RWPE1 (cell line): Measurements from ENCODE around the gene CTSE.
A peak's percentile ranks its signal among the peaks of the same experiment; 100 is the strongest.

ENCODE experiments used
- CTCF ChIA-PET: fragments of 350-600 bp; sonication (Branson Sonifier 250); formaldehyde crosslinking; extraction: SDS; loops from one replicate; lab custom pipeline; 2021; lab: Yijun Ruan, JAX
- POLR2A ChIA-PET: fragments of 400-600 bp; formaldehyde crosslinking; extraction: SDS; loops from one replicate; lab custom pipeline; 2020; ENCODE audit warnings: antibody characterized with exemption; ENCODE audit not compliant: low non-redundant PET; lab: Yijun Ruan, JAX
- DNase-seq: peaks from one replicate; pipeline ENCODE4 v3.0.0; 2012; ENCODE audit warnings: low spot score
- H3K27ac ChIP-seq: fragments of 450-650 bp; 2 replicates; pipeline ENCODE4 v1.5.1; 2017
- TF ChIP-seq, protein P1 (sequence below): fragments of 450-650 bp; conservative IDR thresholded peaks from 2 replicates; pipeline ENCODE4 v1.5.1; 2017; ENCODE audit warnings: low read depth, mild to moderate bottlenecking

The CTSE gene

DNA sequence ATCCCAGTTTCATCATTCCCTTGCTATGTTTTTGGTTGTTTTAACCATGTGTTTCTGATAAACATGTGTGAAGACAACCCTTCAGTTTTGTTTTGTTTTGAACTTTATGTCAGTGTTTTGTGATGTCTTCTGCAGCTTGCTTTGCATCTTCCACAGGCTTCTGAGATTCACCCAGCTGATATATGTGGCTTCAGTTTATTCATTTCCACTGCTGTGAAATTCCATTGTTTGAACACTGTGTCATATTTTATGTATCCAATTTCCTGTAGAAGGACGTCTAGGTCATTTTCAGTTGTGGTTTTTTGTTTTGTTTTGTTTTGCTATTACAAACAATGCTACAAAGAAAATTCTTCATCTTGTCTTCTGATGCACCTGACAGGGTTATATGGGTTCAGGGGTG is 53.2 kb downstream of the CTSE start:
- POLR2A ChIA-PET, result interaction anchor here (0.6 kb wide), 1 partner anchor 123 kb away, joined by 3 read pairs; no protein-coding TSS in a partner anchor
- no peak overlapping the region for H3K27ac ChIP-seq
- CTCF ChIA-PET, result interaction anchor here (0.8 to 1.3 kb wide), 2 partner anchors 46 to 136 kb away, joined by 3 read pairs; no protein-coding TSS in a partner anchor
- DNase-seq, result no peak
- TF ChIP-seq, protein P1, sequence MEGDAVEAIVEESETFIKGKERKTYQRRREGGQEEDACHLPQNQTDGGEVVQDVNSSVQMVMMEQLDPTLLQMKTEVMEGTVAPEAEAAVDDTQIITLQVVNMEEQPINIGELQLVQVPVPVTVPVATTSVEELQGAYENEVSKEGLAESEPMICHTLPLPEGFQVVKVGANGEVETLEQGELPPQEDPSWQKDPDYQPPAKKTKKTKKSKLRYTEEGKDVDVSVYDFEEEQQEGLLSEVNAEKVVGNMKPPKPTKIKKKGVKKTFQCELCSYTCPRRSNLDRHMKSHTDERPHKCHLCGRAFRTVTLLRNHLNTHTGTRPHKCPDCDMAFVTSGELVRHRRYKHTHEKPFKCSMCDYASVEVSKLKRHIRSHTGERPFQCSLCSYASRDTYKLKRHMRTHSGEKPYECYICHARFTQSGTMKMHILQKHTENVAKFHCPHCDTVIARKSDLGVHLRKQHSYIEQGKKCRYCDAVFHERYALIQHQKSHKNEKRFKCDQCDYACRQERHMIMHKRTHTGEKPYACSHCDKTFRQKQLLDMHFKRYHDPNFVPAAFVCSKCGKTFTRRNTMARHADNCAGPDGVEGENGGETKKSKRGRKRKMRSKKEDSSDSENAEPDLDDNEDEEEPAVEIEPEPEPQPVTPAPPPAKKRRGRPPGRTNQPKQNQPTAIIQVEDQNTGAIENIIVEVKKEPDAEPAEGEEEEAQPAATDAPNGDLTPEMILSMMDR, result no peak

DNA sequence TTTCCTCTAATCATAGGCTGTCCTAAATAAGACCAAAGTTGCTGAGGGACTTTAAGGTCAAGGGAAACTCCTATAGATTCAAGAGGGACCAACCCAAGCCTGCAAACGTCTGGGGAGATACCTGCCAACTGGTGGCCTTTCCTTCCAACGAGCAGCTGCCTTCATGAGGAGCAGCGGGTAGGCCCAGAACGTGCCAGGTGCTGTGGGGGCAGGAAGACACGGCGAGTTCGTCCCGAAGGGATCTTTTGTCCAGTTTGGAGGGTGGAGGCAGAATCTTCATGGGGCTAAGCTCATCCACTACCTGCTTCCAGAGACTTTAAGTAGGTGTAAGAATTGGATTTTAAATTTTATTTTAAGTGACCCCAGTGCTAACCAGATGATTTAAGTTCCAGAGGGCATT is 54.5 kb downstream of the CTSE start:
- TF ChIP-seq, protein P1, result no peak
- no peak overlapping the region for H3K27ac ChIP-seq
- ChIA-PET POLR2A (no interaction called here), CTCF (interaction anchor here (0.5 to 3.3 kb wide), 2 partner anchors 8 to 177 kb away, joined by 3 to 28 read pairs; no protein-coding TSS in a partner anchor)
- DNase-seq, result no peak

DNA sequence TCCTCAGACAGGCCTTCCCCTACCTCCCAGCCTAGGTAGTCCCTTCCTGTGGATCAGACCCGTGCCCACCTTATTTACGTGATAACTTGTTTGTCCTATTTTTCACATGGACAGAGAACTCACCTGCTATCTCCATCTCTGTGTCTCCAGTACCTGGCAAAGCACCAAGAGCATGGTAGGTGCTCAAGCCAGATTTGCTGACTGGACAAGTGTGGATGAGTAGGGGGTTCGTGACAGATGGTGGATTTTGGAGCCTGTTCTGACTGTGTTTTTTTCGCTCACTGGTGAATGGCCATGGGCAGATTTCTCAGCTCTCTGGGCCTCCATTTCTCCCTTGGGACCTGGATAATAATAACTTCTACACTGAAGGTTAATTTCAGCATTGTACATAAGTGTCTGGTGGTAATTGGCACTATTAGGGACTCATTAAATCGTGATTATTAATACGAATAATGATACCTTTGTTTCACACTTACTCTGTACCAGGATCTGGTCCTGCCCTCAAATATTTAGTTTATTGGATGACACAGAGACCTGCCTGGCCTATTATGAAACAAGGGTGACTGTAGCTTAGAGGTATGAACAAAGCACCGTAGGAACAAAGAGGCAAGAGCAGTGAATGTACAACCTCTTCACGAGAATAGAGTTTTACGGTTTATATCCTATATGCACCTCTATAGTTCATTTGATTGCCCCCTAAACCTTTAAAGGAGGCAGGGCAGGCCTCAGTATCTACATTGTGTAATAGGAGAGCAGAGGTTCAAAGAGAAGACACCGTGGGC is 56.0 kb downstream of the CTSE start:
- H3K27ac ChIP-seq, result no peak overlapping the region
- DNase-seq, result peak; percentile 73
- TF ChIP-seq, protein P1, result no peak
- POLR2A ChIA-PET, result no interaction called here
- CTCF ChIA-PET, result interaction anchor here (0.7 to 3.3 kb wide), 4 partner anchors 9 to 138 kb away, joined by 3 to 28 read pairs (median 3); no protein-coding TSS in a partner anchor

DNA sequence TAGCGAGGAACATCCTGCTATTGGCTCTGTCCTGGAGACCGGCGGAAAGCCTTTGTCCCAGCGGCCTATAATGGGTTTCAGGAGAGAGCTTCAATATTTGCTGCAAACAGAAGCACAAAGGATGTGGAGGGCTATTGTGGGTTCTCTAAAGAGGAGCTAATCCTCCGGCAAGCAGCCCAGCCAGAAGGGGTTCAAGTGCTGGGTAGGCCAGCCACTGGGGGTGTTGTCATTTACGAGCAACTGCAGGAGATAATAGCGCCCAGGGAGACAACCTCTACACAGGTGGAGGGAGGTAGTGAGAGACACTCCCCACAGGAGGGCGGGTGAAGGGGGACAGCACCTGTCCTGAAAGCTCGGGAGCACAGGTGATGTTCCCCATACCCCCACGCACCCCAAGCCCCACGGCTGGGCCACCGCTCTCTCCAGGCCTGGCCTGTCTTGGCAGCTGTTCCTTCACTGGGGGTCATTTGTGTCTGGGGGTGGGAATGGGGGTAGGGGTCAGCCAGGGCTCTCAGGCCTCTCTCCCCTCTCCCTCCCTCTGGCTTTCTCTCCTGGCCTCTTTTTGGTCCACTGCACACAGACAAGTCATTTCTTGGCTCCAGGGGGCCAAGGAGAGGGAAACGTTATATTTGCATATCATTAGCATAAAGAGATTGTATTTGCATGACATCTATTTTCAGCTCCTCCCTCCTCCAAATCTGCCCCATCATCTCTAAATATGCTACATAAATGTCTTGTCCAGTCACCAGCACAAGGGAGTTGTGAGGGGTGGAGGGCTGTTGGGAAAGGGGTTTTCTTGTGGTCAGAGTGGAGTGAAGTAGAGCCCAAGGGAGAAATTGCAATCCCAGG is 58.4 kb downstream of the CTSE start:
- CTCF ChIA-PET, result interaction anchor here (0.7 to 2.0 kb wide), 2 partner anchors 12 to 58 kb away, joined by 3 to 14 read pairs; no protein-coding TSS in a partner anchor
- POLR2A ChIA-PET, result no interaction called here
- no peak for DNase-seq
- no peak overlapping the region for H3K27ac ChIP-seq
- TF ChIP-seq, protein P1, result no peak

DNA sequence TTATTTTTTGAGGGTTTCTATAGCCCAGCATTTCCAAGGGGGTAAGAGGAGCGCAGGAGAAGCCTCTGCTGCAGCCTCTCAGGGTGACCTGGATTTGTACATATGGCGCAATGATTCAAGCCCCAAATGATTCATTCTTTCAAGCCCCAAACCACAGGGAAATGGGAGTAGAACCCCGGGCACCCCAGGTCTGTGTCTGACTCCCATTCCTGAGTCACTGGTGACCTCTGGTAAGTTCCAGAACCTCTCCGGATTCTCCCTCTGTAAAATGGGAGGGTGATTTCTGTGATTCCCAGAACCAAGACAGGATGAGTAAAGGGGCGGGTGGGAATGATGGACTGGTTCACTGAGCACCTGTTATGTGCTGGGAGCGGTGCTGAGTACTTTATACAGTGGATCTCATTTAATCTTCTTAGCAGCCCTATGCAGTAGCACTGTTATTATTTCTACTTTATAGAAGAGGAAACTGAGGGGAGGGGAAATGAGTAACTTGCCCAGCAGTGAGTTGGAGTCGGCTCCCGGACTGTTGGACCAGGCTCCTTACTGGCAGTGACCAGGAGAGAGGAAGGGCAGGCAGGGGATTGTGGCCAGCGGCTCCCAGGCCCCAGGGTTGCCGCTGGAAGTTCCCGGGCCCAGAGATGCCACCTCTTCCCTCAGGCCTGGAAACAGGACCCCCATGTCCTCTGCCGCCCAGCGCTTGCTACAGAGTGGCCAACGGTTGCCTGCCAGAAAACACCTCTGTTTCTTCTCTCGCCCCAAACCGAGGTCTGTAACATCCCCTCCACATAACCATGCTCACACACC is 60.1 kb downstream of the CTSE start:
- POLR2A ChIA-PET, result no interaction called here
- H3K27ac ChIP-seq, result peak overlapping the region; percentile 87
- TF ChIP-seq, protein P1, result no peak
- peak; percentile 78 for DNase-seq
- CTCF ChIA-PET, result interaction anchor here (0.8 kb wide), 1 partner anchor 45 kb away, joined by 4 read pairs; no protein-coding TSS in a partner anchor
